ENCODE results near the gene ACSBG1.
"Not testable (repeated sequence)": the region's sequence is repeated elsewhere in the genome, so short reads cannot be mapped to it uniquely, and the experiment has no call there.

ACSBG1 gene

DNA sequence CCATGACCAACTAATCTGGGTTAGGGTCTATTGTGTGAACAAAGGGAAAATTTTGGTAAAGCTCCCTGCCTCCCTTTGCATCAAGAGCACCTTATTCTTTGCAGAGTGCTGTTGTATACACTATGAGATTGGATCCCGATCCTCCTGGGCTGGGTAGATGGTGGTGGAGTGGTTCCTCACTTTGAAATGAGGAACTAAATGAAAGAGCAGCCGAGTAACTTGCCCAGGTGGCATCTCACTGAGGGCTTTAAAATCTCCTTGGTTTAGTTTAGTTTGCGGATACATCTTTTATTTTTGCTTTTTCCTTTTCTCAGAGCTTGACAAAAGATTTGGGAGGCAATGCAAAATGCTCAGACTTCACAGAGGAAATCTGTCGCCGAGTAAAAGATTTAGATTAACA lies 65.8 kb downstream of the ACSBG1 start:
- DNase-seq (ENCODE audit: low read depth in 2 of 2): no peak

DNA sequence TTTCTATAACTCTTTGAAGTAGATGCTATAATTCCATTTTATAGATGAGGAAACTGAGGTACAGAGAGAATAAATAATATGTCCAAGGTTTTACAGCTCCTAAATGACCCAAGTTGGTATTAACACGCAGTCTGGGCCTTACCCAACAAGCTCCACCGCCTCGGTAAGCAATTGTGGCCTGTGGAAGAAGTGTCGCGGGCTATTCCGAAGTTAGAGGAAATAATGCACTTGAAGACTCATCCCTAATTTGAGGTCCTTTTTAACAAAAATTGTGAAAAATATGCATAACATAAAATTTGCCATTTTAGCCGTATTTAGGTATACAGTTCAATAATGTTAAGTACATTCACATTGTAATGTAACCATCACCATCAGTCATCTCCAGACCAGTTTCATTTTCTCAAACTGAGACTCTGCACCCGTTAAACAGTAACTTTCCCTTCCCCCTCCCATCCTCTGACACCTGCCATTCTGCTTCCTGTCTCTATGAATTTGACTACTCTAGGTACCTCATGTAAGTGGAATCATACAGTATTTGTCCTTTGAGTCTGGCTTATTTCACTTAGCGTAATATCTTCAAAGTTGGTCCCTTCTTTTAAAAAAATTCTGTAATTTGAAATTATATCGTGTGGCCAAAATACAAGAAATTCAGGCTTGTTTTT lies 67.0 kb downstream of the ACSBG1 start:
- no peak for DNase-seq (ENCODE audit: low read depth in 2 of 2)

DNA sequence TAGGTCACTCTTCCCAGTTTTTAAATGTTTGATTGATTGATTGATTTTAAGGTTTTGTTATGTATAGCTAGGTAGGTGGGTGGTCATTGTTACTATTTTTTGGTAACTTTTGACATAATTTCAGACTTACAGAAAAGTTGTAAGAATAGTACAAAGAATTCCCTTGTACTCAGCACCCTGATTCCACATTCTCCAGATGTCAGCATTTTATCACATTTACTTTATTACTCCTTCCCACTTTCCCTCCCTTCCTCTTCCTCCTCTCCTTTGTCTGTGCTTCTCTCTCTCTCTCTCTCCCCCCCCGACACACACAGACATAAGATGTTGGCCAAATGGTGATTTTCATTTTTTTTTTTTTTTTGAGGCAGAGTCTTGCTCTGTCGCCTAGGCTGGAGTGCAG lies 70.4 kb downstream of the ACSBG1 start:
- no peak for DNase-seq (ENCODE audit: low read depth in 2 of 2)

DNA sequence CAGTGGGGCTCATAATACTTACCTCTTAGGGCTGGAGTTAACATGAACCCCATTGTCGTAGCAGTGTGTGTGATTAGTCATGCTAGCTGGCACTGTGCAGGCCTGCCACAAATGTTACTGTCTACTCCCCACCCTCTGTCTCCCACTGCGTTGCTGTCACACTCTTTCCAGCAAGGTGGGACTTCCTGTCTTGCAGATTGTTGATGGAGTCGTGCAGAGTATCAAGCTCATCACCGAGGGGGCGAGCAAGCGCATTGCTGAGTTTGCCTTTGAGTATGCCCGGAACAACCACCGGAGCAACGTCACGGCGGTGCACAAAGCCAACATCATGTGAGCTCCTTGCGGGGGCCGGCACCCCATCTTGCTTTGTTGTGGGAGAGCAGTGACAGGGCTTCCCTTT lies 72.3 kb downstream of the ACSBG1 start:
- no peak for DNase-seq (ENCODE audit: low read depth in 2 of 2)

DNA sequence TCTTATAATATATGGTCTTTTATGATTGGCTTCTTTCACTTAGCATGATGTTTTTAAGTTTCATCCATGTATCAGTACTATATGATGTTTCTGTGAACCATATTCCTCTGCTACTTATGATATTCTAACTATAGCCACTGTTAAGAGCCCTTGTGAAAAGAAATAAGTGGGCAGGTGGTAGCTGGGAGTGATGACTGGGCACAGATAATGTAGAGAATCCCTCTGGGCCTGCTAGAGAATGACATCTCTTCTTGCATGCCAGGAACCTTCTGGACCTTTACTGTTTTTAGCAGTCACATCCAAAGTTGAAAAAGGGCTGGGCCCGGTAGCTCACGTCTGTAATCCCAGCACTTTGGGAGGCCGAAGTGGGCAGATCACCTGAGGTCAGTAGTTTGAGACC lies 75.0 kb downstream of the ACSBG1 start:
- no peak for DNase-seq (ENCODE audit: low read depth in 2 of 2)

DNA sequence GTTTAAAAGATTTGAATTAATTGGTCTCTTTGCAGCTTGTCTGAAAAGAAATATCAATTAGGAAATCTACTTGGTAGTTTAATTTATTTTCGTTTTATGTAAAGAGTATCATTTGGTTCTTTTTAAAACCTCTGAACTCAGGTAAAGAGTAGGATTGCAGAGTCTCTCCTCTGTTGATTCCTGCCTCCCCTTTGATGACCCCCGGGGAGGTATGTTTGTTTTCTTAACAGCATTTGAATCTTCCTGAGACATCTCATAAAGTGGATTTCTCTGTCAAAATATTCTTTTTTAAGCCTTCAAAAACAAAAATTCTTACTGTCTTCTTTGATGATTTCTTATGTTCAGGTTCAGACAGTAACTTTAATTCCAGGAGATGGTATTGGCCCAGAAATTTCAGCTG lies 77.2 kb downstream of the ACSBG1 start:
- DNase-seq (ENCODE audit: low read depth in 2 of 2): no peak

DNA sequence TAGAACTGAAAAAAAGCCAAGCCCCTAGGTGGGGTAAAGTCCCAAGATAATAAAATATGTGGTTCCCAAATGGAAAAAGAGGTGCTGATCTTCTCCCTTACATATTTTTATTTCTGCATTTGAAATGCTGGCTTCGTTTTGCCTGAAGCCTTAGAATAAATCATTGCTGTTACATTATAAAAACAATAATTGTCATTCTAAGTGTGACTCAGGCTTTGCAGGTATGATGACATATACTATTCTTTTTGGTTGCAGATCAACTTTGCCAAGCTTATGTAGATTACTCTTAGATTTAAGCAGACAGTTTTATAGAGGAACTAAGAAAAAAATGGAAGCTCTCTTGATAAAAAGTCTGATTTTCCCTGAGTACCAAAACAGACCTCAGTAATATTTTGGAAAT lies 77.7 kb downstream of the ACSBG1 start:
- no peak for DNase-seq (ENCODE audit: low read depth in 2 of 2)

DNA sequence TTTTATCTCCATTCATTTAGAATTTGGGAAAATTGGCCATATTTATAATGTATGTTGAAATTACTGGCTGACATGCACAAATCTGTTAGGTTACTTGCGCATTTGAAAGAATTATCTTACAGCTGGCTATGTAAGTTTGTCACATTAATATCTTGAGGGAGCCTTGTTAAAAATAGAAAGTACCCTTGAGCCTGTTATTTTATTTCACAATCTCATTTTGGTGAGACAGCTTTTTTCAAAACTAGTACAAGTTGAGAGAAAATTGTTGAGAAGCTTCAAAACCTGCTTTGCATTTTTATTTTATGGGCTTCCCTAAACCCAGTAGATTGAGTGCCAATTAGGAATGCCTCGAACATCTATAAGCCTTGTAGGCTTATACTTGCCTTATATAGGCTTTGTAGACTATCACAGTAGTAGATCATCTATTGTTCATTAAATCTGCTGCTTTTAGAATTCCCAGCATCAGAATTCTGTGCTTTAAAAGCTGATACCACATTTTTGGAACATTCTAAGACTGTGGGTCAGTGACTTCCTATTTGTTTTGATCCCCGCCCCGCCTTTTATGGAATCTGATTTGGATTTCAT lies 78.9 kb downstream of the ACSBG1 start:
- DNase-seq (ENCODE audit: low read depth in 2 of 2): no peak

DNA sequence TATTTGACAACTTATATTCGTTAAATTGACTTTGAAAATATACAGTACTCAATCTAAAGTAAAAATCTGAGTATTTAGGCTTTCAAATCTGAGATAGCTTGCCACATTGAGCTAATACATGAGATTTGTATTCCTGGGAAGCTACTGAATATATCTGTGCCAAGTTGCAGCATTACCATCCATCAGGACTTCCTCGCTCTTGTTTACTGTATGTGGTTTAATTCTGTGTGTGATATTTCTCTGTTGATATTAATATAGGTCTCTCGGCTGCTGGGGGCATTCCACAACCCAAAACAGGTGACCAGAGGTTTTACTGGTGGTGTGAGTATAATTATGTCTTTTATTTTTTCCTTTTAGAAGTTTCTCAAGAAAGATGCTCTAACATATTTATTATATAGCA lies 79.4 kb downstream of the ACSBG1 start:
- DNase-seq (ENCODE audit: low read depth in 2 of 2): no peak

DNA sequence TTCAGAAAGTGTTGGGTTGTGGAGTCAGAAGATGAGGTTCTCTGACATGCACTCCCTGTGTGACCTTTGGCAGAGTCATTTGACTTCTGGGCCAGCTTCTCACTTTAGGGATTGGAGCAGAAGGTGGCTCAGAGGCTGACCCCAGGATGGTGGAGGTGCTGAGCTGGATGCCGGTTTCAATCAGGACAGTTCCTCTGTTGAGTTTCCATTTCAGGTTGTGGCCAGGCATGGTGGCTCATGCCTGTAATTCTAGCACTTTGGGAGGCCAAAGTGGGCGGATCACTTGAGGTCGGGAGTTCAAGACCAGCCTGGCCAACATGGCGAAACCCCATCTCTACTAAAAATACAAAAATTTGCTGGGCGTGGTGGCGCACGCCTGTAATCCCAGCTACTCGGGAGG lies 83.3 kb downstream of the ACSBG1 start:
- not testable (repeated sequence) for DNase-seq (ENCODE audit: low read depth in 2 of 2)

DNA sequence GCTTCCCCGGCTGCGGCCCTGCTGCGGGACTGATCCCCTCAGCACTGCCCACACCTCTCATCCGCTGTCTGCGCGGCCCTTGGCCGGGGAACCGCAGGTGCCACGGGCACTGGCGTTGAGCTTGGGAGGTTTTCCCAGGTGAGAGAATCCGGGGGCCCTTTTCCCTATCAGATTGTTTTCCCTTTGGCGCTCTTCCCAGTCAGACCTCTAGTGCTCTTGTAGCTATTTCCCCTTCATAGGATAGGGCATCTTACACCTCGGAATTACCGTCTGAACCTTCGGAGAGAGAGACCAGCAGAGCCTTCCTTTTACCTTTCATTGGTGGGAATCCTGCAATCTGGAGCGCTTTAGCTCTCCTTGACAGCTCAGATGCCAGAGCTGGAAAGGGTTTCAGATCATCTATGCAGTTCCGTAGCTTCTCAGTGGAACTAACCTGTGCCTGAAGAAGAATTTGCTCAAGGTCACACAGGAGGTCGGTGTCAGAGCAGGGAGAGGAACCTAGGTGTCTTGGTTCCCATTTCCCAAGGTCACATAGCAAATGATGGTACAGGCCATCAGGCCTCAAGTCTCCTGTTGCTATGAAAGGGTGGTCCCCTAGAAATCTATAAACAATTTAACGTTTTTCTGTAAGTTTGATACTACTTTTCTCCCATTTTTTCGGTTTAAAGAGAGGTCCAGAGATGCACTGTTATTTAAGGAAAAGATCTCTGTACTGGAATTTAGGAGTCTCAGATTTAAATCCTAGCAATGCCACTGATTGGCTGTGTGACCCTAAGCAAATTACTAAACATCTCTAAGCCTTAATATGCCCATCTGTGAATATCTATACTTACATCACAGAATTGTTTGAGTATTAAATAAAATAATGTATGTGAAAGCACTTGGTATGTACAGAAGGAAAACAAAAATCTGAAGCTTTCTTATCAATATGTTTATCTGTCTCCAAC lies 84.3 kb downstream of the ACSBG1 start:
- no peak for DNase-seq (ENCODE audit: low read depth in 2 of 2)

DNA sequence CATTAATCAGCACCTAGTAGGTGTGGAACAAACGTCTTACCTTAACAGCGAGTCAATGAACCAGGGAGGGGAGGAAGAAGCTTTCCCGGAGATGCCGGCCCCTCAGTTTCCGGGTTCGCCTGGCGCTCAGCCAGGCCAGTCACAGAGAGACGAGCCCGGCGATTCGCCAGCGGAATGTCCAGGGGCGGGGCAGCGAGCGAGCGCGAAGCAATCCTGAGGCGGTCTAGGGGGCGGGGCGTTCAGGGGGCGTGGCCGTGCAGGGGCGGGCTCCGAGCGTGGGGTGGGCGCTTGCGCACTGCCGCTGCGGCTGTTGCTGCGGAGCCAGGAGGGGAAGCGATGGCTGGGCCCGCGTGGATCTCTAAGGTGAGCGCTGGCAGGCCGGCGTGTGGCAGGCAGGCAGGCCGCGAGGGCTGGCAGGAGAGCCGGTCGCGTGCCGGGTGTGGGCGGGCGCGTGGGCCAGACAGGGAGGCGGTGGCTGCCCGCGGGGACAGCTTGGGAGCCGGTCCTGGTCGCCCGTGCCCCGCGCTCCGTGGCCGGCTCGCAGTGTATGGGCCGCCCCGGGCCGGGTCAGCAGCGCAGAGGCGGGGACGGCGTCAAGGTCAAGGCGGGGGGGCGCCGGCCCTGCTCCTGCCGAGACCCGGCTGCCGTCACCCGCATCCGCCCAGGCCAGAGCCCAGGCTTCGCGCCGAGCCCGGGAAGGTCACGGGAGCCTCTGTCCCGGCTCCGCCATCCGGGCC lies 85.1 kb downstream of the ACSBG1 start, which contains the start of gene IDH3A:
IDH3A (plus strand) TSS at position 295 of the 737 bp plus-strand sequence; CDS start at position 337, 42 bp downstream.
- DNase-seq (ENCODE audit: low read depth in 2 of 2): peak; percentile 100

DNA sequence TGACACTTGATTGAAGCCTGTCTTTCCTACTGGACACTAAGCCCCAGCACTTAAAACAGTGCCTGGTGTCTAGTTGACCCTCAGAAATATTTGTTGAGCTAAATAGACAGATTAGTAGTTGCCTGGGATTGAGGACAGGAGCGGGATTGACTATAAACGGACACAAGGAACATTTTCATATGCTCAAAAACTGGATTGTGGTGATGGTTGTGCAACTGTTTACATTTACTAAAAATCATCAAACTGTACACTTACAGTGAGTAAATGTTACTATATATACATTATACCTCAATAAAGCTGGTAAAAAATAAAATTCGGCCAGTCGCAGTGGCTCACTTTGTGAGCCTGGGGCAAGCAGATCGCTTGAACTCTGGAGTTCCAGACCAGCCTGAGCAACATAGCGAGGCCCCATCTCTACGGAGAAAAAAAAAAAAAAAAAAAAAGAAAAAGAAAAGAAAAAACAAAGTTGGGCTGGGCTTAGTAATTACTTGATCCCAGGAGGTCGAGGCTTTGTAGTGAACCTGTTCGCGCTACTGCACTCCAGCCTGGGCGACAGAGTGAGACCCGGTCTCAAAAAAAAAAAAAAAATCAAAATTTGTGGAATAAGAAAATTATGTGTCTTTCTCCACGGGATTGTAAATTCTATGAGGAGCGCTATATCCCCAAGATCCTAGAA lies 85.8 kb downstream of the ACSBG1 start:
- DNase-seq (ENCODE audit: low read depth in 2 of 2): no peak

DNA sequence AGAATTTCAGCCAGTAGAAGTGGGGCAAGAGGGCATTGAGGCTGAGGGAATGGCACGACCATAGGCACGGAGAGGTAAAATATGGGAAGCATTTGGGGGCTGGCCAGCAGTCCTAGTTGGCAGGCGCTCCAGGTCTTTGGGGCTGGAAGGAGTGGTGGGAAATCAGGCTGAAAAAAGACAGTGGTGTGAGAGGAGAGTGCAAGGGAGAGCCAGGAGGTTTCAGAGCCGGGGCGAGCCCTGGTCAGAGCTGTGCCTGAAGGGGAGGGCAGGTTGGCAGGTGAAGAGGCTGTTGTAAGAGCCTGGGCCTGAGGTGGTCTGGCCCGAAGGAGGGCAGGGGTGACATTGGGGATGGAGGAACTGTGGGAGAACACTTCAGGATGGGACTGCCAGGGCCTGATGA lies 86.8 kb downstream of the ACSBG1 start:
- no peak for DNase-seq (ENCODE audit: low read depth in 2 of 2)

DNA sequence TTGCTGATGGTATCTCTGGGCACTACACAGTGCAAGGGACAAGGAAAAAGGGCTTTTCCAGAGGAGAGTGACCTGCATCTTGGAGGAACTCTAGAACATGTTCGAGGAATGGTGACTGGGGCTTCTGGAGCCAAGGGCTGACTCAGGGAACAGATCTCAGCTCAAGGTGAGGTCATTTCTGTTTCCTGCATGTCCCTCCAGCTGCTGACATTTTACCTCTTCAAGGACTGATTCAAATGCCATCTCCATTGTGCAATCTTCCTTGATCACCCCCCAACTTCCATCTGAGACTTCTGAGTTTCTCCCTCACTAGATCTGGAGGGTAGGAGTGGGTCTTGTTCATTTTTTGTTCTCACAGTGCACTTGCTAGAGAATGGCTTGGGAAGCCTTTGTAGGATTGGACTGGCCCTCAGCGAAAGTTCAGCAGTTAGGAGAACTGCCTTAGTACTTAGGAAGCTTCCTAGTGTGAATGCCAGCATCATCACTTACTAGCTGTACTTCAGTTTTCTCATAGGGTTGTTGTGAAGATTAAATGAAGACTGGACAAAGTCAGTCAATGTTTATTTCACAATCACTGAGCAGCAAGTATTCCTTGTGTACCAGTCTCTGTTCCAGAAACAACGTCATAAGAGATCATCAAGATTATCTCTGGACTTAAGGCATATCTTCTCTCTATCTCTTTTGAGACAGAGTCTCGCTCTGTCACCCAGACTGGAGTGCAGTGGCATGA lies 87.8 kb downstream of the ACSBG1 start:
- DNase-seq (ENCODE audit: low read depth in 2 of 2): no peak

DNA sequence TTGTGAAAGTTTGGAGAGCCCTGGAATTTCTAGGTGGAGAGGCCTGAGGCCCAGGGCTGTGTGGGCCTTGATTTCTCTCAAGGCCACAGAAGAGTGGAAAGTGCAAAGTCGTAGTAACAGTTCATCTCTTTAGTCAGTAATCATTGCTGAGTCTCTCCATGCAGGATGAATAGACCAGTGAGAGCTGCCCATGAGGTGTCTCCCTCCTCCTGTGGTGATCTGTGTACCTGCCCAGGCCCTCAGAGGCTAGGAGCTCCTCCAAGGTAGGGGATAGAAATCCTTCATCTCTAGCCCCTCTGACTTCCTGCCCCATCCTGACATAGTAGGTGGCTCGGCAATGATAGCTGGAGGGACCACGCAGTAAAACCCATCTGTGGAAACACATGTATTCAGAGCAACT lies 92.0 kb downstream of the ACSBG1 start:
- DNase-seq (ENCODE audit: low read depth in 2 of 2): no peak

DNA sequence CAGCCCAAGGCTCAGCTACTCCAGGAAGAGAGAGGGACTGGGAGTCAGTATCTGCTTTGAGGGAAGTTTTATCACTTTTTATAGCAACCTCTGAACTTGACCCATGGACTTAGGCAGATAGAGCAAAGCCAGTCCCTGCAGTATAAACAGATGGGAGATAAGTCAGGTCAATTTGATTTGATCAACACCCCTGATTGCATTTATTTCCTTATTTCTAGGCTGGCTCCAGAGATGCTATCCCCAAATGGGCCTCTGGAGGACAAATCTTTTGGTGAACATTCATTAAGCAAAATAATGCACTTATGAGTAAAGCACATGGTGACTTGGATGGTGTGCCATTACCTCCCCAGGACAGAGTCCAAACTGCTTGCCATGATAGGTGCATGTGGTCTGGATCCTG lies 94.1 kb downstream of the ACSBG1 start:
- DNase-seq (ENCODE audit: low read depth in 2 of 2): no peak

DNA sequence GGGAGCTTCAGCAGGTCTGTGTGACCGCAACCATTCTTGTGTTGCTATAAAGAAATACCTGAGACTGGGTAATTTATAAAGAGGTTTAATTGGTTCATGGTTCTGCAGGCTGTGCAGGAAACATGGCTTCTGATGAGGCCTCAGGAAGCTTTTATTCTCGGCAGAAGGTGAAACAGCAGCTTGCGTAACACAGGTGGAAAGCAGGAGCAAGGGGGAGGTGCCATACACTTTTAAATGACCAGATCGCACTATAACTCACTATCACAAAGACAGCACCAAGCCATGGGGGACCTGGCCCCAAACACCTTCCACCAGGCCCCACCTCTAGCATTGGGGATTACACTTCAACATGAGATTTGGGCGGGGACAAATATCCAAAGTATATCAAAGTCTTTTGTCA lies 94.8 kb downstream of the ACSBG1 start:
- no peak for DNase-seq (ENCODE audit: low read depth in 2 of 2)

DNA sequence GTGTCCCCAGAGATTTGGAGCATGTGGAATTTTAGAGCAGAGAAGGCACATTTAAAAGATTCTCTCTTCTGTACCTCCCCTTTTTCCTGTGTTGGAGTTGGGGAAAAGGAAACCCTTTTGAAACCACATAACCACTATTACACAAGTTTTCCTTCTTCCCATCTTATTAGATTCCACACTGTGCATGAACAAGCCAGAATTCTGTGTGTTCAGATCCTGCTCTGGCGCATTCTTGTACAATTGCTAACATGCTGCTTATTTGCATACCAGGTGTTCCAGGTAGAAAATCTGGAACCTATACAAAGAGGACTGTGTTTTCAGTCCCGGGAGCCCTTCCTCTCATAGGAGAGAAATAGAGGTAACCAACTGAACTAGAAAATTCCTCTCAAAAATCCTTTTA lies 100.6 kb downstream of the ACSBG1 start:
- DNase-seq (ENCODE audit: low read depth in 2 of 2): no peak

DNA sequence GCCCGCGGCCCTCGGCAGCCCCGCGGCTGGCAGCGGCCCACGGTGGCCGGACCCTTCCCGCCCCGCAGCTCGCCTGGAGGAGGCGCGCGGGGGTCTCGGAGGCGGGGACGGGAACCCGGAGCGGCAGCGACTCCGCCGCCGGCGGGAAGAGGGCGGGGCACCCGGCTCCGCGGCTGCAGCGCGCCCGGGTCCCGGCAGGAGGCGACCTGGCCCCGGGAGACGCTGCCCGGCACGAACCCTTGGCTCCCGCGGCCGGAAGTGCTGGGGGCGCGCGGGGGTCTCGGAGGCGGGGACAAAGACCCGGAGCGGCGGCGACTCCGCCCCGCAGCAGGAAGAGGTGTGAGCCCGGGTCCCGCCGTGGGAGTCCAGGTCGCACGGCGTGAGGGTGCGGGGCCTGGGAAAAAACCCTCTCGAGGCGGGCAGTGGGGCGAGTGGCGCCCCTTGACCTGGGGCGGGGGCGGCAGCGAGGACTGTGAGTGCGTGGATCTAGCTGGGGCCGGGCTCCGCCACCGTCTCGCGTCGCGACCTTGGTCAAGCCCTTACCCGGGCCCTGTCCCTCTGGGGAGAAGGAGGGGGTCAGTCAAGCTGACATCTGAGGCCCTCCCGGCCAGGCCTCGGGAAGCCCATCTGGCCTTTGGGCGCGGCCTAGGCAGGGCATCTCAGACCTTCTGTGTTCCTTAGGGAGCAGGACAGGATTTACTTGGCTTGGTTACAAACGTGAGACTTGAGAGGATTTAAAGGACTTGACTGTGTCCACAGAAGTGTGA lies 102.9 kb downstream of the ACSBG1 start, which contains the start of gene CIB2:
CIB2 (minus strand) TSS at position 151 of the 767 bp plus-strand sequence. CDS start 230 bp downstream, outside the sequence.
- peak; percentile 68 to 73 for DNase-seq (ENCODE audit: low read depth in 2 of 2)

All from stimulated activated CD8-positive, alpha-beta memory T cell treated with anti-CD3 and anti-CD28 coated beads, Interleukin-2, amount 100 ng/mL, for 48 hours (primary cell).